Measurements from ENCODE around the gene DIDO1.

DIDO1 gene

DNA sequence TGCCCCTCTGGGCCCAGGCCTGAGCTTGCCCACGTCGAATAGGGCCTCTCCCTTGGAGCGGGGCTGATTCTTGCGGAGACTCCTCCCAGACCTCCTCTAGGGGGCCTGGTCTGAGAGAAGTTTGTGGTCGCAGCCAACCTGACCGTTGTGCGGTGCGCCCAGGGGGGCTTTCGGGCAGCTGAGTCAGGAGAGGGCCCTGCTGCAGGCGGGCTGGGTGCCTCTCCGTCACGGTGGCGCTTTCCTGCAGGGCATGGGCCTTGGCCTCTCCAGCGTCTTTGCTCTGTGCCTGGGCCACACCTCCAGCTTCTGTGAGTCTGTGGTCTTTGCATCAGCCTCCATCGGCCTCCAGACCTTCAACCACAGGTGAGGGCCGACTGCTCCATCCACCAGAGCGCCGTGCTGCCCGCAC is 39.1 kb upstream of the DIDO1 start:
- TF ChIP-seq POLR2AphosphoS5 (IDR thresholded peaks at IDR 0.05; ENCODE audit: low read depth, low read length) = no peak
- no peak for TF ChIP-seq SIN3A (IDR thresholded peaks at IDR 0.05; ENCODE audit: borderline replicate concordance, insufficient read depth, low read length)
- TF ChIP-seq, protein P1, sequence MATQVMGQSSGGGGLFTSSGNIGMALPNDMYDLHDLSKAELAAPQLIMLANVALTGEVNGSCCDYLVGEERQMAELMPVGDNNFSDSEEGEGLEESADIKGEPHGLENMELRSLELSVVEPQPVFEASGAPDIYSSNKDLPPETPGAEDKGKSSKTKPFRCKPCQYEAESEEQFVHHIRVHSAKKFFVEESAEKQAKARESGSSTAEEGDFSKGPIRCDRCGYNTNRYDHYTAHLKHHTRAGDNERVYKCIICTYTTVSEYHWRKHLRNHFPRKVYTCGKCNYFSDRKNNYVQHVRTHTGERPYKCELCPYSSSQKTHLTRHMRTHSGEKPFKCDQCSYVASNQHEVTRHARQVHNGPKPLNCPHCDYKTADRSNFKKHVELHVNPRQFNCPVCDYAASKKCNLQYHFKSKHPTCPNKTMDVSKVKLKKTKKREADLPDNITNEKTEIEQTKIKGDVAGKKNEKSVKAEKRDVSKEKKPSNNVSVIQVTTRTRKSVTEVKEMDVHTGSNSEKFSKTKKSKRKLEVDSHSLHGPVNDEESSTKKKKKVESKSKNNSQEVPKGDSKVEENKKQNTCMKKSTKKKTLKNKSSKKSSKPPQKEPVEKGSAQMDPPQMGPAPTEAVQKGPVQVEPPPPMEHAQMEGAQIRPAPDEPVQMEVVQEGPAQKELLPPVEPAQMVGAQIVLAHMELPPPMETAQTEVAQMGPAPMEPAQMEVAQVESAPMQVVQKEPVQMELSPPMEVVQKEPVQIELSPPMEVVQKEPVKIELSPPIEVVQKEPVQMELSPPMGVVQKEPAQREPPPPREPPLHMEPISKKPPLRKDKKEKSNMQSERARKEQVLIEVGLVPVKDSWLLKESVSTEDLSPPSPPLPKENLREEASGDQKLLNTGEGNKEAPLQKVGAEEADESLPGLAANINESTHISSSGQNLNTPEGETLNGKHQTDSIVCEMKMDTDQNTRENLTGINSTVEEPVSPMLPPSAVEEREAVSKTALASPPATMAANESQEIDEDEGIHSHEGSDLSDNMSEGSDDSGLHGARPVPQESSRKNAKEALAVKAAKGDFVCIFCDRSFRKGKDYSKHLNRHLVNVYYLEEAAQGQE (IDR thresholded peaks at IDR 0.05; ENCODE audit: insufficient read depth in 1 of 2, low read depth in 2 of 2, low read length in 2 of 2) = no peak
- no peak for TF ChIP-seq TAF1 (IDR thresholded peaks at IDR 0.05; ENCODE audit: borderline replicate concordance, insufficient read depth, low read length)
- TF ChIP-seq FOXP2 (optimal IDR thresholded peaks at IDR 0.05; ENCODE audit: borderline replicate concordance, extremely low read depth, extremely low read length, insufficient read depth) = no peak

DNA sequence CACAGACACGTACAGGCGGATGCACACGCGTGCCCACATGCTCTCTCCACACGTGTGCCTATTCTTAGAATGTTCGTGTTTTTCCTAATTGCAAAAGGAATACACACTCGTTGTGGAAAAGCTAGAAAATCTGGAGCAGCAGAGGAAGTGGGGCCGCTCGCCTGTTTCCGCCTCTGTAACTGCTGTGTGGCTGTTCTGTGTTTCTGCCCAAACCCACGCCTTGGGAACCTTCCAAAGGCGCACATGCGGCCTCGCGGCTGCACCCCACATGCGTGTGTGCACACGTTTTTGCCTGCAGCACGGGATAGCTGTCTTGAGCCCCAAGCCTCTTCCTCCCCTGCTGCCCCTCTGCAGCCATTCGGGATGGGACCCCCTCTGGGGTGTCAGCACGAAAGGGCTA is 38.4 kb upstream of the DIDO1 start:
- no peak for TF ChIP-seq POLR2AphosphoS5 (IDR thresholded peaks at IDR 0.05; ENCODE audit: low read depth, low read length)
- TF ChIP-seq TAF1 (IDR thresholded peaks at IDR 0.05; ENCODE audit: borderline replicate concordance, insufficient read depth, low read length) = no peak
- TF ChIP-seq, protein P1 (IDR thresholded peaks at IDR 0.05; ENCODE audit: insufficient read depth in 1 of 2, low read depth in 2 of 2, low read length in 2 of 2) = no peak
- no peak for TF ChIP-seq FOXP2 (optimal IDR thresholded peaks at IDR 0.05; ENCODE audit: borderline replicate concordance, extremely low read depth, extremely low read length, insufficient read depth)
- TF ChIP-seq SIN3A (IDR thresholded peaks at IDR 0.05; ENCODE audit: borderline replicate concordance, insufficient read depth, low read length) = no peak

DNA sequence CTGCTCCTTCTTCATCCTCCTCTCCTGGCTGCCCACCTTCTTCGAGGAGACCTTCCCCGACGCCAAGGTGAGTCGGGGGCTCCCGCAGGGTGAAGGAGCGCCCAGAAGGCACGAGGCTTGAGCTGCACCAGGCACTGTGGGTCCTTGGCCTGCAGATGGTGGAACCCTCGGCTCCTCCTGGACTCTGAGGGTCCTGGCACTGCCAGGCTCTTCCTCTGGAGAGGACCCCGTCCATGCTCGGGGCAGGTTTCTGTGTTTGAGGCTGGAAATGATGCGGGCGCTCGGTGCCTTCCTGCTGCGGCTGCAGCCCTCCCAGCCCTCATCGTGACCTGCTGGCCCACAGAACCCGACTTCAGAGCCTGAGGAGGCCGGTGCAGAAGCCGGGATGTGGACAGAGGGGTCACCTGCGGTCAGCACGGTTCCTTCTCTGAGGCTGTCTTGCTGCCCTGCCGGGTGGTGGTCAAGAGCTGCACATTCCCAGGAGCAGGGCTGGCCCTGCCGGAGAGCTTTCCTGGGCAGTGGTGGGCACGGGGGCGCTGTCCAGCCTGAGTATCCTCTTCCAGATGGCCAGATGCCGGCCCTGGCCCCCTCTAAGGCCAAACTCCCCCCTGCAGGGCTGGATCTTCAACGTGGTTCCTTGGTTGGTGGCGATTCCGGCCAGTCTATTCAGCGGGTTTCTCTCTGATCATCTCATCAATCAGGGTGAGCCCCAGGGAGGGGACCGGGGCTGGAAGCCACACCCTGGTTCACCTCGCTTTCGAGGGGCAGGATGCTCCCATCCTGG is 37.5 kb upstream of the DIDO1 start:
- TF ChIP-seq SIN3A (IDR thresholded peaks at IDR 0.05; ENCODE audit: borderline replicate concordance, insufficient read depth, low read length) (no peak), POLR2AphosphoS5 (IDR thresholded peaks at IDR 0.05; ENCODE audit: low read depth, low read length) (no peak), FOXP2 (optimal IDR thresholded peaks at IDR 0.05; ENCODE audit: borderline replicate concordance, extremely low read depth, extremely low read length, insufficient read depth) (no peak), TAF1 (IDR thresholded peaks at IDR 0.05; ENCODE audit: borderline replicate concordance, insufficient read depth, low read length) (no peak)
- TF ChIP-seq, protein P1 (IDR thresholded peaks at IDR 0.05; ENCODE audit: insufficient read depth in 1 of 2, low read depth in 2 of 2, low read length in 2 of 2) = no peak

DNA sequence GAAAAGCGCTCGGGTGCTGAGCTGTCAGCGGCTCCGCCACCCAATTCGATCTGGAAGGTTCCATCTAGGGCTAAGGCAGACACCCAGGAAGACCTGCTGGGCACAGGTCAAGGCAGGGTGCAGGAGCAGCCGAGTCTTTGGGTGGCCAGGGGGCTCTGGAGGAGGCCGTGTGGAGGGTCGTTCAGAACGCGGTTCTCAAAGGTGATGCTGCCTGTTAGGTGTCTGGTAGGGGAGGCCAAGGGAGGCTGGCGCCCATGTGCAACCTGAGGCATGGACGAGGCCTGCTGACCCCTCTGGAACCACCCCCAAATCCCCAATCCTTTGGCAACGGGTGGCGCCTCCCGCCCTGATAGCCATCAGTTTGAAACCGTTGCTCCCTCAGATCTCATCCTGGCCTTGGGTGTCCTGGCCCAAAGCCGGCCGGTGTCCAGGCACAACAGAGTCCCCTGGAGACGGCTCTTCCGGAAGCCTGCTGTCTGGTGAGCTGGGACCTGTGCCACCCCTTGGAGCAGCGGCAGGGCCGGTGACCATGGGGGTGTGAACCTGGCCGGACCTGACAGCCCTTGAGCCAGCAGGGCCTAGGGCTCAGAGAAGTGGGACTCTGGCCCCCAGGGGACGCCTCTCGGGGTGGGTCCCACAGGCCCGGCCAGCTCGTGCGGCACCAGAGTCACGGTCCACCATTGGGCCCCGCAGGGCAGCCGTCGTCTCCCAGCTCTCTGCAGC is 36.7 kb upstream of the DIDO1 start:
- TF ChIP-seq POLR2AphosphoS5 (IDR thresholded peaks at IDR 0.05; ENCODE audit: low read depth, low read length) (no peak), FOXP2 (optimal IDR thresholded peaks at IDR 0.05; ENCODE audit: borderline replicate concordance, extremely low read depth, extremely low read length, insufficient read depth) (no peak), TAF1 (IDR thresholded peaks at IDR 0.05; ENCODE audit: borderline replicate concordance, insufficient read depth, low read length) (no peak), SIN3A (IDR thresholded peaks at IDR 0.05; ENCODE audit: borderline replicate concordance, insufficient read depth, low read length) (no peak)
- TF ChIP-seq, protein P1 (IDR thresholded peaks at IDR 0.05; ENCODE audit: insufficient read depth in 1 of 2, low read depth in 2 of 2, low read length in 2 of 2) = no peak
